ENCODE results near the gene MTMR8. TPM values are rescaled to one million over a fixed set of nuclear protein-coding genes. Genes with fewer than 3 reads are reported as not detected.

MTMR8 gene
- total and polyA plus RNA-seq, 2 donors (not counting 3 experiments of a cell fraction or from before 2014, with no cell fraction given) = 0.23 to 0.75 TPM

DNA sequence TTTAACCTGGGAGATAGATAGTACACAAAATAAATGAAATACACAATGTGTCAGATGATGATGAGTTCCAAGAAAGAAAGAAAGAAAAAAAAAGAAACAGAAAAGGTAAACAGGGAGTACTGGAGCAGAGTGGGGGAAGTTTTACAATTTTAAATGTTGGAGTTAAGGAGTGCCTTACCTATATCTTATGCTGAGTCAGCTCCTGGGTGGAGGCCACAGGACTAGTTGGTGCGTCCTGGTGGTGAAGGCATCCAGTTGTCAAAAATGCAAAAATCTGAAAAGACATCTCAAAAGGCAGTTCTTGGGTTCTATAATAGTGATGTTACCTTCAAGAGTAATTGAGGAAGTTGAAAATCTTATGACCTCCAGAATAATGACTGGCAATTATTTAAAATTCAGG lies 42.4 kb upstream of the MTMR8 start:
- no peak for FAIRE-seq
- Histone ChIP-seq H2AFZ (ENCODE audit: low read depth, low read length) (no peak overlapping the region), H3K9me1 (replicated peaks; ENCODE audit: control insufficient read depth, extremely low read depth, insufficient read depth, low read length) (no peaks in the 10 kb centered on the region), H3K4me2 (ENCODE audit: insufficient read depth, low read length) (no peak overlapping the region), H3K9me3 (replicated peaks; ENCODE audit: control insufficient read depth, insufficient read depth, low read length) (no peaks in the 10 kb centered on the region), H3K4me1 (ENCODE audit: control insufficient read depth, extremely low read depth, insufficient read depth, low read length) (no peaks in the 10 kb centered on the region), H3K27ac (ENCODE audit: insufficient read depth, low read depth, low read length) (no peak overlapping the region), H3K79me2 (ENCODE audit: control insufficient read depth, insufficient read depth, low read length) (no peaks in the 10 kb centered on the region), H3K36me3 (ENCODE audit: control insufficient read depth in 2 of 2, extremely low read depth in 1 of 2, insufficient read depth in 2 of 2, low read length in 2 of 2) (no peaks in the 10 kb centered on the region), H3K9ac (replicated peaks; ENCODE audit: extremely low read depth, insufficient read depth, low read length) (no peak overlapping the region), H3K27me3 (ENCODE audit: control insufficient read depth in 2 of 2, insufficient read depth in 2 of 2, low read length in 2 of 2) (no peaks in the 10 kb centered on the region), H3K4me3 (replicated peaks in 1 of 3; ENCODE audit: insufficient read depth in 1 of 3, low read depth in 1 of 3, low read length in 3 of 3) (no peak overlapping the region), H4K20me1 (replicated peaks; ENCODE audit: control insufficient read depth, extremely low read depth, insufficient read depth, low read length) (no peaks in the 10 kb centered on the region)
- no peak for DNase-seq (ENCODE audit: low read depth, low spot score)
- POLR2A ChIA-PET = no interaction called here
- CTCF ChIA-PET = no interaction called here
- TF ChIP-seq FOS (IDR thresholded peaks at IDR 0.05; ENCODE audit: borderline replicate concordance, insufficient read depth, low read length) = no peak
- TF ChIP-seq, protein P1, sequence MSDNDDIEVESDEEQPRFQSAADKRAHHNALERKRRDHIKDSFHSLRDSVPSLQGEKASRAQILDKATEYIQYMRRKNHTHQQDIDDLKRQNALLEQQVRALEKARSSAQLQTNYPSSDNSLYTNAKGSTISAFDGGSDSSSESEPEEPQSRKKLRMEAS (IDR thresholded peaks at IDR 0.05; ENCODE audit: insufficient read depth, insufficient read length) = no peak
- BruUV-seq (replicated peaks) = no TSS peak
- dilution Hi-C loops (cut with MboI; ENCODE audit: extremely low pct_ligation_motif_present, low sequenced_read_pairs) = no loop called here
- intact Hi-C loops (cut with micrococcal nuclease) = no loop called here

DNA sequence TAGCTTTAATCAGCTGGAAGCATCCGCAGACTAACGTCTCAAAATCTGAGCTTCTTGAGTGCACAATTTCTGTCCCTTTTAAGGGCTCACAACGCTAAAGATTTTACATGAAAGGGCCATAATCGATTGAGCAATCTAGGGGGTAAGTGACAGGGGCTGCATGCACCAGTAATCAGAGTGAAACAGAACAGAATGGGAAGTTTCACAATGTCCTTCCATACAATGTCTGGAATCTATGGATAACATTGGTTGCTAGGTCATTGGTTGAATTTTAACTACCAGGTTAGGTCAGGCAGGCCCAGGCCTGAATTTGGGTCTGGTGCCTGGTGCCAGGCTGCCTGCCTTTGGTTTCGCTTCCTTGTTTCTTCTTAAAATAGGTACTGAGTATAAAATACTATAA lies 42.0 kb upstream of the MTMR8 start:
- no peaks in the 10 kb centered on the region for H3K4me1 ChIP-seq (ENCODE audit: control insufficient read depth, extremely low read depth, insufficient read depth, low read length)
- ChIA-PET POLR2A (no interaction called here), CTCF (no interaction called here)
- no peak overlapping the region for H2AFZ ChIP-seq (ENCODE audit: low read depth, low read length)
- H4K20me1 ChIP-seq (replicated peaks; ENCODE audit: control insufficient read depth, extremely low read depth, insufficient read depth, low read length) = no peaks in the 10 kb centered on the region
- H3K9me3 ChIP-seq (replicated peaks; ENCODE audit: control insufficient read depth, insufficient read depth, low read length) = no peaks in the 10 kb centered on the region
- FAIRE-seq = no peak
- no peaks in the 10 kb centered on the region for H3K36me3 ChIP-seq (ENCODE audit: control insufficient read depth in 2 of 2, extremely low read depth in 1 of 2, insufficient read depth in 2 of 2, low read length in 2 of 2)
- H3K27ac ChIP-seq (ENCODE audit: insufficient read depth, low read depth, low read length) = no peak overlapping the region
- dilution Hi-C loops (cut with MboI; ENCODE audit: extremely low pct_ligation_motif_present, low sequenced_read_pairs) (no loop called here), intact Hi-C loops (cut with micrococcal nuclease) (no loop called here)
- no peak overlapping the region for H3K4me3 ChIP-seq (replicated peaks in 1 of 3; ENCODE audit: insufficient read depth in 1 of 3, low read depth in 1 of 3, low read length in 3 of 3)
- no peak overlapping the region for H3K9ac ChIP-seq (replicated peaks; ENCODE audit: extremely low read depth, insufficient read depth, low read length)
- H3K9me1 ChIP-seq (replicated peaks; ENCODE audit: control insufficient read depth, extremely low read depth, insufficient read depth, low read length) = no peaks in the 10 kb centered on the region
- DNase-seq (ENCODE audit: low read depth, low spot score) = no peak
- no peak overlapping the region for H3K4me2 ChIP-seq (ENCODE audit: insufficient read depth, low read length)
- BruUV-seq (replicated peaks) = no TSS peak
- TF ChIP-seq EZH2 (IDR thresholded peaks at IDR 0.05; ENCODE audit: borderline replicate concordance, low read depth, low read length, severe bottlenecking) (no peak), GATA2 (IDR thresholded peaks at IDR 0.05; ENCODE audit: insufficient read depth, insufficient read length, low read depth, low read length) (no peak), POLR2AphosphoS5 (IDR thresholded peaks at IDR 0.05; ENCODE audit: insufficient read depth, low read depth, low read length) (no peak), FOS (IDR thresholded peaks at IDR 0.05; ENCODE audit: borderline replicate concordance, insufficient read depth, low read length) (no peak), MYC (IDR thresholded peaks at IDR 0.05; ENCODE audit: low read depth, low read length) (no peak), POLR2A (IDR thresholded peaks at IDR 0.05; ENCODE audit: low read depth, low read length) (no peak), JUN (IDR thresholded peaks at IDR 0.05; ENCODE audit: borderline replicate concordance, insufficient read depth, insufficient read length, low read depth) (no peak)
- TF ChIP-seq, protein P2, sequence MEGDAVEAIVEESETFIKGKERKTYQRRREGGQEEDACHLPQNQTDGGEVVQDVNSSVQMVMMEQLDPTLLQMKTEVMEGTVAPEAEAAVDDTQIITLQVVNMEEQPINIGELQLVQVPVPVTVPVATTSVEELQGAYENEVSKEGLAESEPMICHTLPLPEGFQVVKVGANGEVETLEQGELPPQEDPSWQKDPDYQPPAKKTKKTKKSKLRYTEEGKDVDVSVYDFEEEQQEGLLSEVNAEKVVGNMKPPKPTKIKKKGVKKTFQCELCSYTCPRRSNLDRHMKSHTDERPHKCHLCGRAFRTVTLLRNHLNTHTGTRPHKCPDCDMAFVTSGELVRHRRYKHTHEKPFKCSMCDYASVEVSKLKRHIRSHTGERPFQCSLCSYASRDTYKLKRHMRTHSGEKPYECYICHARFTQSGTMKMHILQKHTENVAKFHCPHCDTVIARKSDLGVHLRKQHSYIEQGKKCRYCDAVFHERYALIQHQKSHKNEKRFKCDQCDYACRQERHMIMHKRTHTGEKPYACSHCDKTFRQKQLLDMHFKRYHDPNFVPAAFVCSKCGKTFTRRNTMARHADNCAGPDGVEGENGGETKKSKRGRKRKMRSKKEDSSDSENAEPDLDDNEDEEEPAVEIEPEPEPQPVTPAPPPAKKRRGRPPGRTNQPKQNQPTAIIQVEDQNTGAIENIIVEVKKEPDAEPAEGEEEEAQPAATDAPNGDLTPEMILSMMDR (IDR thresholded peaks at IDR 0.05; ENCODE audit: extremely low read depth in 1 of 2, insufficient read depth in 1 of 2, low read depth in 1 of 2, low read length in 2 of 2) = no peak
- TF ChIP-seq, protein P1 (IDR thresholded peaks at IDR 0.05; ENCODE audit: insufficient read depth, insufficient read length) = no peak
- H3K79me2 ChIP-seq (ENCODE audit: control insufficient read depth, insufficient read depth, low read length) = no peaks in the 10 kb centered on the region
- no peaks in the 10 kb centered on the region for H3K27me3 ChIP-seq (ENCODE audit: control insufficient read depth in 2 of 2, insufficient read depth in 2 of 2, low read length in 2 of 2)

Measured in endothelial cell of umbilical vein (primary cell).